Fibroblast of peridontal ligament (primary cell): ENCODE data around the gene KCNMB2.
"Not testable (repeated sequence)": the region's sequence is repeated elsewhere in the genome, so short reads cannot be mapped to it uniquely, and the experiment has no call there.

Experiments used
- DNase-seq: peaks from one replicate; pipeline ENCODE4 v3.0.0-alpha.2; 2010; ENCODE audit errors: extremely low read depth

The KCNMB2 gene

DNA sequence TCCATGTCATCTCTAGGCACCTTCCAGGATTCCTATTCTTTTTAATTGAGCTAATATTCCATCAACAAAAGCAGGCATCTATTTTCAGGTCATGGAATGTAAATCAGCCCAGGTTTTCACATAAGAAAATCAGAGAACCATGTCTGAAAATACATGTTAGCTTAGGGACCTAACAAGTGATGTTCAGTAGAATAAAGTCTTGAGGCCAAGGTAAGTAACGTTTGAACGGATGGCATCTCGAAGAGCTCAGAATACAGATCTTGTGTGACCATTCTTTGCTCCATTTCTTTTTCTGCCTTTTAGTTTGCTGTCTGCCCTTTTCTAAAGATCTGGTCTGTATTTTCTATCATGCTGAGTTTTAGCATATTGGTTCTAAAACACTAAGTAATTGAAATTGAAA, 16.5 kb upstream of the KCNMB2 start:
- no peak for DNase-seq

DNA sequence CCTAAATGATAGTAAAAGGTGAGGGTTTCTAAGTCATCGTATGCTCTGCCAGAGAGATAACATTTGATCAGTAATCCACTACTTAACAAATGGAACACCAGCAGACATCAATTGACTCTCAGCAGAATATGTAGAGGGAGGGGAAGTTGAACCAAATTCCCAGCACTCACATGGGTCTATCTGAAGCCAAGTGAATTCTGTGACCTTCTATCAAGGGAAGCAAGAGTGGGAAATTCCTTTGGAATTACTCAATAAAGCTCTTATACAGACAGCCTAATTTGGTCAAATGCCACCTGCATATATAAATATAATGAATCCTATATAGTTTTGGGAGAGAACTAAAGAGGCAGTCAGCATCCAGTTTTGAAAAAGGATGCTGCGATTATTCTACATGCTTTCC, 15.8 kb upstream of the KCNMB2 start:
- no peak for DNase-seq

DNA sequence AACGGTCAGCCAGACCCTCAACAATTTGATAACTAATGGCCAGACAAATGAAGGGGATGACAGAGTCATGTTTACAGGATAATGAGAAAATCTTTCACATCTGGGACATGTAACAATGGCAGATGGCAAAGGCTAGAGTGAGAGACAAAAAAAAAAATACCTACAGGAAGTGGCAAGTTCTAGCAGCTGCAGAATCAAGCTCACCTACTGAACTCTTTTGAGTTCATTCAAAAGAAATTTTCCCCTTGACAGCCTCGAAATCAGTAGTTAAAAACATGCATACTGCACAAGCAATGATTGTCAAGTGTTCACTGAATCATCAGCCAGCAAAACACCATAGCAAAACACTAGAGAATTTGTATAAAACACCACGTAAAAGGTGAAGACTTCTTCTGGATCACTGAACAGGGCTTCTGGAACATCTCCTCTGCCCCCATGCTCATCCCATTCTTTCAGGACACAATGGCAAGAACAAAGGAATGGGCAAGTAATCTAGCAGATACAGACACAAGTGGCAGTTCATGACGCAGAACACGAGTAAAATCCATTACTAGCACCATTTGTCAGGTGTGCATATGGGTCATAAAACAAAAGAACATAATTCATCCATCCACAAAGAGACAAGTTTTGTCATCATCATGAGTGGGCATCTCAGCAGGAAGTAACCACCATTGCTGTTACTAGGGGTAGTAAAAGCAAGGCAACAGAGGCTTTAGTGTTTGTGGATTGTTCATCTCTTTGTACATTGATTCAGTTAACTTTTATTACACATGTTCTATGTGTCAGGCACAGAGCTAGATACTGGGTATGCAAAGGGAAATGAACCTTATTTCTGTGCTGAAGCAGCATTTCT, 13.8 kb upstream of the KCNMB2 start:
- DNase-seq, result no peak

DNA sequence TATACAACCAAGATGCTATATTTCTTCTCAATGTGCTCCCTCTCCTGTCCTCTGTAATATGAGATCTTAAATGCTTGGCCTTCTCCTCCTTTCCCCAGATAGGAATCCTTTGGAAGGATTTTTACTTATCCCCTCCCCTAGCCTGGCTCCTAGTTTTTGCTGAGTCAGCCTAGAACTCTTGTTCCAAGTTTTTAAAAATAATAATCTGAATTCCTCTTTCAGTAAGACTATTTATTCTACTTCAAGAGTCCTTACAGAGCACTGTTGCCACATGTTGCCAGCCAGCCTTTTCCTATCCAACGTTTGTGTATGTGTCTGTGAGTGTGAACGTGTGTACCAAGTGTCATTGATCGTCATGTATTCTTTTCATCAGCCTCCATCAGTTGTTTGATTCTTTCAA, 11.0 kb upstream of the KCNMB2 start:
- peak; percentile 20 for DNase-seq

DNA sequence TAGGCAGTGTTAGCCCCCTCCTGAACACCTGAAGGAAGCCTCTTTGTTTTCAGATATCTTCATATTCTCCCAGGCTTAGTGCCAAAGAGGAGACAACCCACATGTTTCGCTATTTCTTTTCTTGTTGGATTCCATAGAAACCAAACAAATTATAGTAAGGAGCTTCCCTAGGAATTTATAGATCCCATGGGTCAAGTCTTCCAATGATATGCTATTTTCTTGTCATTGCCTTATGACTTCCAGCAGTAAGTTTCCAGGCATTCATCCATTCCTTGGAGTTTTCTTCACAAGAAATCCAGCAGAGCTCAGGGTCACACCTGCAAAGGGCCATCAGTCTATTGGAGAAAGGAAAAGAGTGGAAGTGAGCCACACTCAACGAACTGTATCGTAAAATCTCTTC, 9.9 kb upstream of the KCNMB2 start:
- no peak for DNase-seq

DNA sequence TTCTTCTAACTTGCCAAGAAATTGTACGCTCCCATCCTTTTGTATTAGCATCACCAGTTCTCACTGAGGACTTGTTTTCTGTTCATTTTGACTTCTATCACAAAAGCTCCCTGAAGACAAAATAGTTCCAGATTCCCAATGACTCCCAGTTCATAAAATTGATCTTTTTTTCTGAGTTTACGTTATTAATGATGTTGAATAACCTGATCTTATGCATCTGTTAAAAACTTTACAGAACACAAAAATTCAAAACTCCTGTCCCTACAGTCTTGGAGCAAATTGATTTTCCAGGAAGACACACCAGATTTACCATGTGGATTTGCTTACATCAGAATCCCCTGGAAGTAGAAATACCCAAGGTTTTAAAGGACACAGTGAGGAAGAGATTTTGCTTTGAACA, 8.3 kb upstream of the KCNMB2 start:
- DNase-seq, result no peak

DNA sequence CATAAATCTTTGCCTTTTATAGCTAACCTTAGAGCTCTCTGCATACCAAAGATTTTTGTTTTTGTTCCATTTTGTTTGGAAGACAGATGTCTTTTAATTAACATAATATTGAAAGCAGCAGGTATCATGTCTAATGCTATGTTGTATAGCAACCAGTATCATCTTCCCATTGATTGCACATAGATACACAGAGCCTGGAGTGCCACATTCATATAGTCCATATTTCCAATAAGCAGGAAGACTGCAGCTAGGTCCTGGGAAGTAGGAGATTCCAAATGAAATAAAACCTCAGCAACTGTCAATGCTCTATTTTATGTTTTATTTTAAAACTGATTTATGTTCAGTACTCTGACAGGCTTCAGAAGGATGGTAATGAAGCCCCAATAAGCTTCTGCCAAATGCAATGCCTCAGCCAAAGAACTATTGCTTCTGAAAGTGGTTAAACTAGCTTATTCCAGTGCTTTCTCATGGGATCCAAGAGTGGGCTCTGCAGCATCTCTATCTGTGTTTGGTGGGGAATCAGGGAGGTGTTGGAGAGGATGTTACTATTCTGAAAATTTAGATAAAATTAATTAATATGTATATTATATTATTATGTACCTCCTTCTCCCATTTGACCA, 6.5 kb upstream of the KCNMB2 start:
- no peak for DNase-seq

DNA sequence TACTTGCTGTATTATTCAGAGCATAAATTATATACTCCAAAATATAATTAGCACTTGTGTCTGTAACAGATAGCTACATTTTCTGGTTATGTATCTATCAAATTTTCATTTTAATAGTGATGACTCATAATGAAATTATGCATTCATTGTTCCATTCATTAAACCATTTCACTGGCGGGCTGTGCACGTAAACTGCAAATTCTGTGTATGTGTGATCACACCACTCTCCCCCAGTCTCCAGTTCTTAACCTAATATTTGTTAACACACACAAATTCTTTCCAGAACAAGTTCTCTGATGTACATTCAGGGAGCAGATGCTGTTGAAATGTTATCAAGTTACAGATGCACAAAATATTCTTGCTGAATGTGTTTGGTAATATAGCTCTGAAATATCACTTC, 3.8 kb upstream of the KCNMB2 start:
- DNase-seq, result no peak

DNA sequence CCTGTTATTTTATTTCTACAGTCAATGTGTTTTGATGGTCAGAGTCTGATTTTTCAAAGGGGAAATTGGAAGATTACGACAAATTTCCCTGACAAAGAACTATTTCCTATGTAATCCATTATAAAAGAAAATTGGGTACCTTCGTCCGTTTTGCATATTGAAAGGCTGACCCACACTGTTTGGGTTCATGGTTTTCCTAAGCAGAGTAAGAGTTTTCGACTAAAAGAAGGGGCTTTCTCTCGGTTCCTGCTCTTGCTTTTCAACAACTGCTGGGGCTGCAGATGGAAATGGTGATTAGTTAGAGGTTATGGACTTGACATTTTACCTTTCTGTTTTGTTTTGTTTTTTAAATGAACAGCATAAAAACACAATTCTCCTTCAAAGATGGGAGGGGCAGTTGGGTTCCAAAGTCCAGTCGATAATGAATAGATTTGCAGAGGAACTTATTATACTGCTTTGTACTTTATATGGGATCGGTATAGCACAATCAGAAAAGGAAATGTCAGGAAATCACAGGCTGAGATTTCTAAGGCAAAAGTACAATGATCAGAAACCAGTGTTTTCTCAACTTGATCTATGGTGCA, 978 bp downstream of the KCNMB2 start:
- no peak for DNase-seq

DNA sequence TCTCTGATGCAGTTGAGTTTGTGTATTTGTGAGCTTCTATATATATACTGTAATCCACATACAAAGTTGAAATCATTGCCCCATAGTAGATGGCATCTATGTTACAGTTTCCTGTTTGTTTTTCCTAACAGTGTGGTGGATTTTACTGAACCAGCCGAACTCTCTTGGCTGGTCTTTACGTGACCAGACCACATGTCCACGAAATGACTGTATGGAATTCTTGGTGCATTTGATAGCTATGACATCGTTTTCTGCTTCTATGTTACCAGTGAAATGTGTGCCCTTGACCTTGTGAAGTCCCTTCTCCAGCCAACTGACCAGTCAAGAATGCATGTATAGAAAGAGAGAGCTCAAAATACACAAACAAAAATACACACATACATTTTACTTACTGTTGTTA, 1.8 kb downstream of the KCNMB2 start:
- no peak for DNase-seq

DNA sequence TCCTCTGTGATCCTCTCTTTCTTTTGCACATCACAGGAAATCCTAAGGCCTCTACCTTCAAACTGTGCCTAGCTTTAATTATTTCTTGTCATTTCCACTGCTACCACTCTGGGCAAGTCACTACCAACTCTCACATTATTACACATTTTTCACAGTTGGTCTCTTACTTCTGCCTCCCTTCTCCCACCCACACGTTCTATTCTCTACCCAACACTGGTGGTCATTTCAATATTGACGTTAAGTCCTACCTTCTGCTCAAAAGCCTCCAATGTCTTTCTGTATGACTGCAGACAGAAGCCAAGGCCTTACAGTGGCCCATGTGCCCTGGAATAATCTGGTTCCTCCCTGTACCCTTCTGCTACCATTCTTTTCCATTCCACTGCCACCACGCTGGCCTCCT, 3.9 kb downstream of the KCNMB2 start:
- no peak for DNase-seq

DNA sequence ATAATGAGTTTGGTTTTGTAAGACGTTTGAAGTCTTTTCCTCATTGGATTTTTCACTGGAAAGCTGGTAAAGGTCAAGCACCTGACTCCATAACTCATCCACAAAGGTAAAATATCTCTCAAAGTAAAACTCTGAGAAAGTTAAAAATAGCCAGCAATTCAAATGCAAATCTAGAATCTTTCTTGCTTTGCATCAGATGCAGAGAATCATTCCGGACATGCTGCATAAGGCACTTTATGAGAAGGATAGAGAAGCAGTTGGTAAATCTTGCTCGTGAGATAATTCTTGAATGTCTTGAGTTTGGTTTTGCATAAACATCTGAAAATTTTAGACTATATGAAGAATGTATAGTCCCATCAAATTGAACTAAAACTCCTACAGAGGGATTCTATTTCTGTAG, 9.1 kb downstream of the KCNMB2 start:
- DNase-seq, result no peak

DNA sequence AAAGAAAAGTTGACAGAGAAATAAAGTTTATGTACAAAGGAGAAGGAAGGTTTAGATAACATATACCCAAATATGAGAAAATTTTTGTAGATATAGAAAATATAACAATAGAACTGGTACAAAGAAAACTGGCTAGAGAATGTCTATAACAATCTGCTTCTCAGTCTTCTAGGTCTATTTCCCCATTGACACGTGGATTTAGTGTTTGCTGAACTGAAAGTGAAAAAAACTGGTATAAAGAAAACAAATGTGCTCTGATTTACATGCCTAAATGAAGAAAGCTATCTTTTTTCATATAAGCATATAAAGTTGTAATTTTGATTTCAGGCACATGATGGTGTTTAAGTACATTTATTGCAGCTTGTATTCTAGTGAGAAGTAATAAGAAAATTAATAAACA, 9.8 kb downstream of the KCNMB2 start:
- DNase-seq, result no peak

DNA sequence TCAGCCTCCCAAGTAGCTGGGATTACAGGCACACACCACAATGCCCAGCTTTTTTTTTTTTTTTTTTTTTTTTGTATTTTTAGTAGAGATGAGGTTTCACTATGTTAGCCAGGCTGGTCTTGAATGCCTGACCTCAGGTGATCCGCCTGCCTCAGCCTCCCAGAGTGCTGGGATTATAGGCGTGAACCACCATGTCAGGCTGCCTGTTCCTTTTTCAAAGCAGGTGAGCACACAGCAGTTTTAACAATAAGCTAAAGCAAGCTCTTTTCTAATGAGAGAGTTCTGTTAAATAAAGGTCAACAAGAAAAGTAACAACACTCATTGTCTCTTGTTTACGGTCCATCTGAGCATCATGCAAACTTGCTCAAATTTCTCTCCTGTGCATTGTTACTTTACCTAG, 13.2 kb downstream of the KCNMB2 start:
- DNase-seq, result not testable (repeated sequence)

DNA sequence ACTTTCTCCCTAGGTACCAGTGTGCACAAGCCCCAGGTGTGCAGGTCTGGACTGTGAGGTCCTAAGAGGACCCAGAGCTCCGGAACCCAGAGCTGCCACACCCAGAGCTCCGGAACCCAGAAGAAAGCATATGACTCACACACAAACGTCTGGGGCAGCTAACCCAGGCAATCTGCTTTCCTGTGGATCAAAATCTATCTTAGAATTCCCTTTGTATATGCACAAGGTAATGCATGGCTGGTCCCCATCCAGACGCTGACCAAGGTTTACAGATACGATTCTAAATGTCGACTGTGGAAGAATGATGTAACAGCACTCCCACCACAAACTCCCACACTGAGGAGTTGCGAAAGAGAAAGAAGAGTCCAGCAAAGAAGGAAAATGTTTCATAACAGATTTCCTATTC, 15.7 kb downstream of the KCNMB2 start:
- DNase-seq, result peak; percentile 55

DNA sequence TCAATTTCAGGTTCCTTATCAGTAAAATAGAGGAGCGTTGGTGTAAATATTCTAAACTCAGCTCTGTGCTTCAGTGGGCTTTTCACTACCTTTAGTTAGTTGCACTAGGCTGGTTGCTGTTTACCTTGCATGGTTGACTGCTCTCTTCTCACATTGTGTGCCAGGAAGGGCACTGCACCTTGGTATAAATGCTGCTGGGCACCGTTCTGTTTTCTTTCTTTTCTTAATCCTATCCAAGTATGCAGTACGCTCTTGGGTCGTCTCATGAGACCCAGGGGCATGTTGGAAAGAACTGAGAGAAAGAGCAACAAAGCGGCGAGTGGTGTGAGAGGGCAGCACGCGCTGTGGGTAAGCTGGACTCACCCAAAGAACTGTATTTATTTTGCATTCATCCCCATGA, 22.4 kb downstream of the KCNMB2 start:
- no peak for DNase-seq

DNA sequence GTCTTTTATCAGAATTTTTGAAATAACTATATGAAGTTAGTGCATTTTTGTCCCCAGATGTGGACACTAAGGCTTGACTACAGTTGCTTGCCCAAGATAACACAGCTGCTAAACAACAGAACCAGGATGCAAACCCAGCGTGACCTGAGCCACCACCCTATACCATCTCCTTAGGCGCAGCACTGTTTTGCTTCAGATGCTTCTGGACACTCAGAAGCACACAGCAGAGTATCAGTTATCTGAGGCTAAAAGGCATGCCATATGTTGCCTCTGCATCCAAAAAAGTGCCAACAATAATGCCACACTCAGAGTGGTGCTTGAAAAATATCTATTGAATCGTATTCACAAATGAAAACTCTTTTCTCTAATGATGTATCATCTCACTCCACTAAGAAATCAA, 24.5 kb downstream of the KCNMB2 start:
- no peak for DNase-seq

DNA sequence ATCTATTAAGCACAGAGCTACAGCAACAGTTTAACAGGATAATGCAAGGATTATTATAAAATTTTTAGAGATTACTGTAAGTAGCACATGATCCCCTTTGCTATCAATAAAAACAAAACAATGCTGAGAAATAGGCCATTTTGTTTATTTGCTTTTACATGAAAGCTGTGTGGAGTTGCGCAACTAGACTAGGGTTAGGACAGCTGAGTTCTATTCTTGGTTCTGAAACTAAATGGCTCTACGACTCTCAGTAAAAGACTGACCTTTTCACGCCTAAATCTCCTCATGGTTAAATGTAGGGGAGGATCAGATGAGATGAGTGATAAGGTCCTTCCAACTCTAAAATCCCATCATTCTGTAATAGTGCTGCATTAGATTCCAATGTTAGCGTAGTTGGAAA, 25.0 kb downstream of the KCNMB2 start:
- no peak for DNase-seq

DNA sequence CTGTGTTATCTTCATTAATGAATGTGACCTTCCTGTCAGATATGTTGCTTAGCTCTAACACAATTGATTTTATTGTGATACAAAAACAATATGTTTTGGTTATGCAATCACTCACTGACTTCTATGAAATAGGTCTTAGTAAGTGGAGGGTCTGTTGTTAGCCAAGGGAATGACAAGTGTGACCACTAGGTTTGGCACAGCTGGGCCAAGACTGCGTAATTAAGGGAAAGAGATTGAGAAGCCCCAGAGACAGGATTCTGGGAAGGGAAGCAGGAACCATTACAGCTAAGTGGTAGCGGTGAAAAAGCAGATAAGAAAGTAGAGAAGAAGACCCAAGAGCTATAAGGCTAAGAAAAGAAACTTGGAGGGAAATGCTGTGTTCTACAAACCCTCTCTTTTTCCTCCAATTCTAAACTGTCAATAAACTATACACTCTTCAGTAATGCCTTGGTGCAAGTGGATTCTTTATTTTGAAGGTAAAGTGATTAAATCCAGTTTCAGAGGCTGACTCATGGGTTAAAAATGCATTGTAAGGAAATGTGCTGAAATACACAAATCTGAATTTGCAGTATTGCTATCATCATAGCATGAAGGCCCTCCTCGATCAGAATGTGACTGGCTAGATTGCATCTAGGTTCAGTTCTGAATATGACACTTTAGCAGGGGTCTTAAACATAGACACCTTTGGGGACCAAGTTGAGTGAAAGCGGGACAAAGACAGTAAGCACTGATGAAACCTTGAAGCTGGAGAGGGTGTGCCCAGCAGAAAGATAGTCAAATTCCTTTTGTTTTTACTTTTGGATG, 26.1 kb downstream of the KCNMB2 start:
- no peak for DNase-seq

DNA sequence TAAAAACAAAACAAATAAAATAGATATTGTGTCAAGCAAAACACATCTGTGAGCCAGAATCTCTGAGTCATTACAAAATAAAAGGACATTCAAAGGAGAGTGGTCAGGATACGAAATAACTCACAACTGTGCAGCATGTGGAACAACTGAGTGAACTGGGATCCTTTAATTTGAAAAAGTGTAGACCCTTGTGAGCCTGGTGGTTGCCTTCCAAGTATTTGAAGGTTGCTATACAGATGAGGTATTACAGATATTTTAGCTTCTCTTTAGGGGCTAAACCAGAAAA, 26.7 kb downstream of the KCNMB2 start:
- no peak for DNase-seq

DNA sequence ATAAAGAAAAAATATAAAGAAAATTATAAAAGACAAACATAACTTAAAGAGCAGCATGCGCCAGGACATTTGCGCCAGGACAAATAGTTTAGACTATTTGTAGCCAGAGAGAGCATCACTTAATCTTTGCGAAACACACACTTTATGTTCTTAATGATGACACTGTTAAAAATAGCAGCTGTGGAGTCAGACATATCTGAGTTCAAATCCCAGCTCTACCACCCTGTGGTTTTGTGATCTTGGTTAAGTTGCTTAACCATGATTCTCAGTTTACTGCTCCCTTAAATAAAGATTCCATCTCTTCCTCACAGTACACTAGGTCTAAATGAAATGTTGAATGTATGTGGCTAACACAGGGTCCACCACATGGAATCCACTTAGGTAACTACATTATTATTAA, 31.4 kb downstream of the KCNMB2 start:
- DNase-seq, result no peak

DNA sequence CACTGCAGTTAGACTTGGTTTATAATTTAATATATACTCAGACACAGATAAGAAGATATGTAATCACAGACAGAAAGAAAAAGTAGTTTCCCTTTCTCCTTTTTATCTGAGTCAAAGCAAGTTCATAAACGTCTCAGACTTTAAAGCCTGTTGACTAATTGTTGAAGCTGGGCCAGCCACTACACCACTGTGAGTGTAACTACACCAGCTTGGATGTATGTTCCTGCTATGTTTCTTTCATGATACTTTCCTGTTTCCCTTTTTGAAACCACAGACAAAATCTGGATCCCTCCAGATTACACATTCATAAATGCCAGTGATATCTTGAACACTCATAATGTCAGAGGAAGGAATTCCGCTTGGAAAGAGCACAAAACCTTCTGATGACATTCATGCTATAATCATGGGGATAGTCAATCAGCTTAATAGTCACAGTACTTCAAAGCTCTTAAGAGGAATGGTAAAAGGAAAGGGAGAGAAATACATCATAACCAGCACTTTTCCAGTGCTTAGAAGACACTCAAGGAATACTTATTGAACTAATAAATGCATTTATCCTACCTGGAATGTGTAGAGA, 32.0 kb downstream of the KCNMB2 start:
- DNase-seq, result no peak
